ENCODE results near the gene TEAD2. TPM values are rescaled to one million over a fixed set of nuclear protein-coding genes. Genes with fewer than 3 reads are reported as not detected.

The TEAD2 gene
- total and polyA plus RNA-seq, 7 donors = 9.7 to 24.1 (median 15.0) TPM

- DNase-seq (no peak), ATAC-seq (no peak)
- Histone ChIP-seq H3K27me3 (ENCODE audit: insufficient read depth in 3 of 3, low read length in 2 of 3) (no peaks in the 10 kb centered on the region), H3K9me3 (no peaks in the 10 kb centered on the region), H3K4me3 (no peak overlapping the region), H3K36me3 (ENCODE audit: insufficient read depth in 1 of 2, low read depth in 1 of 2) (peaks cover 0 to 49% of the 10 kb centered on the region in 2 donors), H3K27ac (no peak overlapping the region), H3K4me1 (peaks cover 5% of the 10 kb centered on the region)
- intact Hi-C loops (cut with DNase I) = no loop called here
- TF ChIP-seq CTCF (IDR thresholded peaks at IDR 0.05) = no peak
- 92 to 97% (median 93%) methylated on average over 11 of the region's 11 CpGs for WGBS, 3 donors
Observed at GRCh38 chr19:49340865-49341718, 21.1 kb downstream of the TEAD2 start.

- DNase-seq (peak; percentile 59 to 83), ATAC-seq (peak; percentile 18 to 57 (median 27))
- H3K4me1 ChIP-seq = peaks cover 5% of the 10 kb centered on the region
- H3K4me3 ChIP-seq = peak overlapping the region; percentile 63
- peaks cover 0 to 40% of the 10 kb centered on the region in 2 donors for H3K36me3 ChIP-seq (ENCODE audit: insufficient read depth in 1 of 2, low read depth in 1 of 2)
- TF ChIP-seq CTCF (IDR thresholded peaks at IDR 0.05) = no peak
- no peaks in the 10 kb centered on the region for H3K27me3 ChIP-seq (ENCODE audit: insufficient read depth in 3 of 3, low read length in 2 of 3)
- 18 to 25% (median 19%) methylated on average over 36 of the region's 36 CpGs for WGBS, 3 donors
- intact Hi-C loops (cut with DNase I) = no loop called here
- H3K27ac ChIP-seq = peak overlapping the region; percentile 75
- H3K9me3 ChIP-seq = no peaks in the 10 kb centered on the region
Observed at GRCh38 chr19:49340069-49340864, 21.9 kb downstream of the TEAD2 start.

- H3K36me3 ChIP-seq (ENCODE audit: insufficient read depth in 1 of 2, low read depth in 1 of 2) = peaks cover 0 to 35% of the 10 kb centered on the region in 2 donors
- peak overlapping the region; percentile 75 for H3K27ac ChIP-seq
- TF ChIP-seq CTCF (IDR thresholded peaks at IDR 0.05) = no peak
- 4 to 9% (median 9%) methylated on average over 45 to 47 of the region's 47 CpGs for WGBS, 3 donors
- H3K4me1 ChIP-seq = peaks cover 5% of the 10 kb centered on the region
- no peaks in the 10 kb centered on the region for H3K9me3 ChIP-seq
- peak overlapping the region; percentile 63 for H3K4me3 ChIP-seq
- ATAC-seq = peak; percentile 90 to 95 (median 94)
- intact Hi-C loops (cut with DNase I) = no loop called here
- no peaks in the 10 kb centered on the region for H3K27me3 ChIP-seq (ENCODE audit: insufficient read depth in 3 of 3, low read length in 2 of 3)
- peak; percentile 83 to 90 for DNase-seq
Observed at GRCh38 chr19:49339301-49340068, 22.7 kb downstream of the TEAD2 start.

GRCh38 chr19:49338691-49339300 is 23.4 kb downstream of the TEAD2 start:
- TF ChIP-seq CTCF (IDR thresholded peaks at IDR 0.05) = no peak
- Histone ChIP-seq H3K4me3 (peak overlapping the region; percentile 63), H3K27me3 (ENCODE audit: insufficient read depth in 3 of 3, low read length in 2 of 3) (no peaks in the 10 kb centered on the region), H3K36me3 (ENCODE audit: insufficient read depth in 1 of 2, low read depth in 1 of 2) (peaks cover 0 to 28% of the 10 kb centered on the region in 2 donors), H3K9me3 (no peaks in the 10 kb centered on the region), H3K4me1 (peaks cover 5% of the 10 kb centered on the region), H3K27ac (peak overlapping the region; percentile 75)
- peak; percentile 57 to 72 for DNase-seq
- intact Hi-C loops (cut with DNase I) = no loop called here
- ATAC-seq = peak; percentile 34 to 70 (median 62)
- 5 to 9% (median 7%) methylated on average over 30 of the region's 30 CpGs for WGBS, 3 donors

All from psoas muscle (tissue), 8 donors.